ENCODE data around the gene IGFBP2.
A peak's percentile ranks its signal among the peaks of the same experiment; 100 is the strongest.

Gene IGFBP2

GRCh38 chr2:216616083-216616678 lies 17.0 kb upstream of the IGFBP2 start:
- DNase-seq, result no peak

GRCh38 chr2:216617159-216617815 lies 15.9 kb upstream of the IGFBP2 start:
- no peak for DNase-seq

- peak; percentile 72 for DNase-seq
These were observed 14.4 kb upstream of the IGFBP2 start for GRCh38 chr2:216618785-216619184.

- peak; percentile 95 for DNase-seq
These were observed 13.5 kb upstream of the IGFBP2 start for GRCh38 chr2:216619411-216620393.

- DNase-seq, result peak; percentile 68
These were observed 12.4 kb upstream of the IGFBP2 start for GRCh38 chr2:216620786-216621185.

GRCh38 chr2:216621292-216621691 lies 11.9 kb upstream of the IGFBP2 start:
- DNase-seq, result peak; percentile 91

- DNase-seq, result peak; percentile 87
These were observed 10.7 kb upstream of the IGFBP2 start for GRCh38 chr2:216622526-216622925.

- DNase-seq, result no peak
These were observed 9.0 kb upstream of the IGFBP2 start for GRCh38 chr2:216624251-216624650.

GRCh38 chr2:216626168-216626874 lies 6.9 kb upstream of the IGFBP2 start:
- no peak for DNase-seq

- DNase-seq, result no peak
These were observed 6.4 kb upstream of the IGFBP2 start for GRCh38 chr2:216626875-216627245.

- no peak for DNase-seq
These were observed 3.4 kb upstream of the IGFBP2 start for GRCh38 chr2:216629784-216630183.

- DNase-seq, result peak; percentile 82
These were observed 771 bp upstream of the IGFBP2 start for GRCh38 chr2:216632346-216632951.

- DNase-seq, result peak; percentile 58
These were observed 573 bp downstream of the IGFBP2 start for GRCh38 chr2:216633616-216634369.

GRCh38 chr2:216634370-216635148 lies 1.3 kb downstream of the IGFBP2 start:
- peak; percentile 58 for DNase-seq

- DNase-seq, result peak; percentile 45
These were observed 2.0 kb downstream of the IGFBP2 start for GRCh38 chr2:216635171-216635570.

- DNase-seq, result peak; percentile 34
These were observed 2.7 kb downstream of the IGFBP2 start for GRCh38 chr2:216635701-216636550.

- DNase-seq, result peak; percentile 41
These were observed 3.6 kb downstream of the IGFBP2 start for GRCh38 chr2:216636551-216637450.

GRCh38 chr2:216637472-216637871 lies 4.3 kb downstream of the IGFBP2 start:
- DNase-seq, result peak; percentile 13

Measured in NCI-H69 (cell line).